ENCODE measurements around the gene NRDE2.

Gene NRDE2
- 13.2 to 30.0 (median 20.8) reads per million in 17 experiments for total RNA-seq

DNA sequence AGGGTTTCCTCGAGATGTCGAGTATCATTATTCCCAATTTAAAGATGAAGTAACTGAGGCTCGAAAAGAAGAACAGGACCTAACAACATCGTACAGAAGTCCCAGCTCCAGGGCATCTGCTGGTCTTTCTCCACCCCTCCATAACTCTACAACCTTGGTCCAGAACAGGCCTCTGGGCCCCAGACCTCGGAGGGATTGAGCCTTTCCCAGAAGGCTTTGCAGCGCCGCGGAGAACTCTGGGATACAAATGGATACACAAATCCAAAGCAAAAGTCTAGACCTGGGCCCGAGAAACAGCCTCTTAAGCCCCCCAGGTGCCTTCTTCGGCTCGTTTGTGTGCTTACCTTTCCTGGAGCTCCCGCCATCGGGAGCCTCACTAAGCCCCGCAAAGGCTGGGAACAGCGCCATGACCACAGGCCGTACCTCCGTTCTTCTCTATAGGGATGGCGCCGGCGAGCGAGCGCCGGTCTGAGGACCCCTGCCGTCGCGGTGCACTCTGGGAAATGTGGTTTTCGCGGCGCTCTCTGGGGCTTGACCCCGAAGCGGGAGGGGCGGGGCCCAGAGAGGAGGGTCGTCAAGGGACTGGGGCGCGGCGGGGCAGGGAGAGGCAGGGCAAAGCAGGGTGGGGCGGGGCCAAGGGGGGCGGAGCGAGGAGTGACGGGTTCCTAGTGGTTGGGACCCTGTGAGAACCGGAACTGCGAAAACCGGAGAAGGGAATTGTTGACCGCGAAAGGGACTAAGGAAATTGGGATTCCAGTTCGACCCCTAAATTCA lies at the start of gene NRDE2:
TSS of gene NRDE2 (minus strand) at position 445 of the 774 bp plus-strand sequence. CDS start at position 408, 37 bp downstream.
- DNase-seq, result peak; percentile 98 to 99 (median 98)

DNA sequence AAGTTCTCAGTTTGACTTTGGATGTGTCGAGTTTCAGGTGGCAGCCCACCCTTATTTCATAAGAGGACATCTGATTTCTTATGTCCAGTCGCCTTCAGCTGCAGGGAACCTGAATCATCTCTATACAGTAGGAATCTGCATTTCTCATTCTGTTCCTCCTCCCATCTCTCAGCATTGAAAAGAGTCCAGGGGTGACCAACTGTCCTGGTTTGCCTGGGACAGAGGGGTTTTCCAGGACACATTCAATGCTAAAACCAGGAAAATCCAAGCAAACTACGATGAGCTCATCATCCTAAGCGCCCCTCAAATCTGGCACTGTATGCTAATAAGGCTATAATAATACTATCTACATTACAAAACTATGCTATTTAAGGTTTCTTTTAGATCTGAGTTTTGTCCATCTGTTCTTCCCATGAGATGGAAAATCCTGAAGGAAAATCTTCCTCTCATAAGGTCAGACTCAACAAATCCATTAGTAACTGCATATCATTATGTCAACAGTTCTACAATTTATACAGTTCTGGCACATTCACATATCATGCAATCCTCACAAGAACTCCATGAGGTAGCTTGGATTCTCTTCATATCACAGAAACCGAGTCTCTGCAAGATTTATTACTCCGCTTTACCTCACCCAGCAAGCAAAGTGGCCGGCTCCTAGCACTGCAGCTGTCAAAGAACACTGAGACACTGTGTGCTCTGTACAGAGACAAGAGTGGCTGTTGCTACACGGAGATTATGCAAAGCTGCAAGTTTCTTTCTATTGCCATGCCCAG lies 49.5 kb upstream of the NRDE2 start:
- DNase-seq, result peak in 1 of 4 experiments; percentile 2

DNA sequence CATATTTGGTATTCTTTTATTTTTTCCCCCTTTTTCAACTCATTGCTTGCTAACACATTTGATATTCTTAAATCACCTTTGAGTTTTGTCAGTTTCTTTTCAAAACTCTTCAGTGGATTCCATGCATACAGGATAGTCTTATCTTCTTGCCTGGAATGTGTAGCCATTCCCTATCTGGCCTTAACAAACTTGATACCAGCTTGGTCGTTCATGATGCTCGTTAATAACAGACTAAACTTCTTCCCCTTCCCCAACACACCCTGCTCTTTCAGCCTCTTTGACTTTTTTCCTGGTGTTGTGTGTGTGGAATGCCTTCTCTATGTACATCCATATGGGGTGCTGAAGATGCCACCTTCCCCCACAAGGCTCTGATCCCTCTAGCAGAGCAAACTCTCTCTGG lies 47.4 kb upstream of the NRDE2 start:
- no peak for DNase-seq

DNA sequence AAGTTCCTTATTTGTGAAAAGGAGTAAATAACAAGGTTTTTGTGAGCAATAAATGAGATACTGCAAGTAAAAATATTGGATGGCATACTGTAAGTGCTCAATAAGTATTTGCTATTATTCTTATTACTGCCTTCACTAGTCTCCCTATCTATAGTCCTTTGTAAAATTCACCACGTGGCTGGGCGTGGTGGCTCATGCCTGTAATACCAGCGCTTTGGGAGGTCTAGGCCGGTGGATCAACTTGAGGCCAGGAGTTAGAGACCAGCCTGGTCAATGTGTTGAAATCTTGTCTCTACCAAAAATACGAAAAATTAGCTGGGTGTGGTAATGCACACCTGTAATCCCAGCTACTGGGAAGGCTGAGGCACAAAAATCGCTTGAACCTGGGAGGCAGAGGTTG lies 46.5 kb upstream of the NRDE2 start:
- DNase-seq, result no peak

DNA sequence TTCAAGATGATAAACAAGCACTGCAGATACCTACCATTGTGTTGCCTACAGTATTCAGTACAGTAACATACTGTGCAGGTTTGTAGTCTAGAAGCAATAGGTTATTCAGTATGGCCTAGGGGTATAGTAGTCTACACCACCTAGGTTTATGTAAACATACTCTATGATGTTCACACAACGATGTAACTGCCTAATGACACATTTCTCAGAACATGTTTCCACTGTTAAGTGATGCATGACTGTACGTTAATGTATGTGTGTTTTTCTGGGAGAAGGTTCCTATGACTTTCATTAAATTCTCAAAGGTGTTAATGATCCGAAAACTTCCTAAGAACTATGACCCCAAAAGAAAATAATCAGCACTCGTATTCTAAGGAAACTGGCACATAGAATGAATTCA lies 44.2 kb upstream of the NRDE2 start:
- DNase-seq, result no peak

- DNase-seq, result no peak
Measured at GRCh38 chr14:90374813-90375212, 43.1 kb upstream of the NRDE2 start.

DNA sequence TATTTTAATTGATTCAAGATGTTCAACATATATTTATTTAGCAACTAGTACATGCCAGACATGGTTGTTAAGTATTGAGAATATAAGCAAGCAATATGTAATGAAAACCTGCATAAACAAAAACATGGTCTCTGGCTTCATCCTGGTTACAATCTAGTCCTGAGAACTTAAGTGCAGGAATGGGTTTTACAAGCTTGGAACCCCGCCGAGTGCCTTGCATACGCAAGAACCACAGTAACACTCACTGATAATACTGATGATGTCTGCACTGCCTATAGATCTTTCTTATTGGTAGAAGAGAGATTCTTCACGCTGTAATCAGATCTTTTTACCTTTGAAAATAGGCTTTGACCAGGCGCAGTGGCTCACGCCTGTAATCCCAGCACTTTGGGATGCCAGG lies 42.1 kb upstream of the NRDE2 start:
- DNase-seq, result no peak

- no peak for DNase-seq
Measured at GRCh38 chr14:90368946-90369721, 37.4 kb upstream of the NRDE2 start.

DNA sequence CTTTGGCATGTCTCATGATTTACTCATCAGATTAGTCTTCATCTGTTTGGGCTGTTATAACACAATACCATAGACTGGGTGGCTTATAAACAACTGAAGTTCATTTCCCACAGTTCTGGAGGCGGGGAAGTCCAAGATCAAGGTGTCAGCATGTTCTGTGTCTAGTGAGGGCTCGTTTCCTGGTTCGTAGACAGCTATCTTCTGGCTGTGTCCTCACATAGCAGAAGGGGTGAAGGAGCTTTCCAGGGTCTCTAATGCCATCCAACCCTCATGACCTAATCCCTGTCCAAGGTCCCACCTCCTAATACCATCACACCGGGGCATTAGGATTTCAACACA lies 30.8 kb upstream of the NRDE2 start:
- no peak for DNase-seq

GRCh38 chr14:90361865-90362557 lies 30.3 kb upstream of the NRDE2 start:
- DNase-seq, result no peak

GRCh38 chr14:90358359-90358758 lies 26.6 kb upstream of the NRDE2 start:
- no peak for DNase-seq

DNA sequence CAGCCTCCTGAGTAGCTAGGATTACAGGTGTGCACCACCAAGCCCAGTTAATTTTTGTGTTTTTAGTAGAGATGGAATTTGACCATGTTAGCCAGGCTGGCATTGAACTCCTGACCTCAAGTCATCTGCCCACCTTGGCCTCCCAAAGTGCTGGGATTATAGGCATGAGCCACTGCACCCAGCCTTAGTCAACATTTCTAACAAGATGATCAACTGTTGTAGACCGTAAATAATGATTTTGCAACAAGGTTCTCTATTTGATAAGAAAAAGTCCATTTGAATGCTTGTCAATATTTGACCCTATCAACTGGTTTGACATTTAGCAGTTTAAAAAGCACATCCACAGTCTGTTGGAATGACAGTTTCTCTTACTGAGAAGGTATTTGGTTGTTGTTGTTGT lies 25.2 kb upstream of the NRDE2 start:
- DNase-seq, result no peak

DNA sequence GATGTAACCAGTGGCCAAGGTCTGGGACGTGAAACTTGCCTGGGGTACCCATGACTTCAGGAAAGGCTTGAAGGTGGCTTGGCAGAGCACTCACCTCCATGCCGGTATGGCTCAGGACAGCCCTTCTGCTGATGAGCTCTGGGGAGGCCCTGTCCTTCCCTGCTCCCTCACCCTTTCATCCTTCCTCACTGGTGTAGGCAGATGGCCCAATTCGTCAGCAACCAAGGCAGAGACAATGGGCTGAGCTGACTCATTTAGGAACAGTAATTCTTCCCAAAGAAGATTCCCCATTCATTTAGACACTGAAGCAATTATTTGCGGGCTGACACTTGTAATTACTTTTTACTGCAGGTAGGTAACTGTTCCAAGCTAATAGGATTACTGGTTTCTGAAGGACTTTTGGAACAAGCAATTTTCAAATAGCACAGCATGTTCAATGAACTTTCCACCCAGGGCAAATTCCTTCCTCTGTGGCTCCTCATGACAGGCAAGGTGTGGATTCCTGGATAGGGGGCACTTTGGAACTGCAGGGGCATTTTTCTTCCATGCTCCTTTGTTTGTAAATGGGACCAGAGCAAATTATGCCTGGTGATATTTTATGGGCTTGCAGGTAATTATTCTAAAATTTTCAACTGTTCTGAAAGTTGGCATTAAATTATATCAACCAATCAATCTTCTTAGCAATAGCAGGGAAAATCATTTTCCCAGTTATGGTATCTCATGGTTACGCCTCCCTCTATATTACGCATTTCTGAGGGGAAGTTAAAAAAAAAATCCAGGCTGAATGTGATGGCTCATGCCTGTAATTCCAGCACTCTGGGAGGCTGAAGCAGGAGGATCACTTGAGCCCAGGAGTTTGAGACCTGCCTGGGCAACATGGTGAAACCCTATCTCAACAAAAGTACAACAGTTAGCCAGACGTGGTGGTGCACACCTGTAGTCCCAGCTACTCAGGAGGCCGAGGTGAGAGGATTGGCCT lies 24.1 kb upstream of the NRDE2 start:
- peak in 1 of 4 experiments; percentile 4 for DNase-seq

DNA sequence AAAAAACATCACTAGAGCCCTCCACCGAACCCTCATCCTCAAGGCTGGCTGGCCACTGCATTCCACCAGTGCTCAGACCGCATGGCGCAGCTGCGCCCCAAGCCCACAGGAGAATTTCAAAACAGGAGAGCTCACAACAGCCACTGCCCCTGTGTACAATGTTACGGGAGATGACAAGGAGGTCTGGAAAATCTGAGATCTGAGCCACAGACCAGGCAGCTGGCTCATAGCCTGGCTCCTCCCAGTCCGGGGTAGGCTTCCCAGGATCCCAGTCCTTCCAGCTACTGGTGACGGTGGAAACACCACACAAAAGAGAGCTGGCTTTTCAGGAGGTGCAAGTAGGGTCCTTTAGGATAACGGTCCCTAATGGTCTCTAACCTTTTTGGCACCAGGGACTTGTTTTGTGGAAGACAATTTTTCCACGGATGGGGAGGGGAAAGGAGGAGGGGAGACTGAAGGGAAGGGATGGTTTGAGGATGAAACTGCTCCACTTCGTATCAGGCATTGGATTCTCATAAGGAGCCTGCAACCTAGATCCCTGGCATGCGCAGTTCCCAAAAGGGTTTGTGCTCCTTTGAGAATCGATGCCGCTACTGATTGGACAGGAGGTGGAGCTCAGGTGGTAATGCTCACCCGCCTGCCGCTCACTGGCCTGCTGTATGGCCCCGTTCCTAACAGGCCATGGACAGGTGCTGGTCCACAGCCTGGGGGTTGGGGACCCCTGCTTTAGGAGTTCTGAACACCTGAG lies 23.0 kb upstream of the NRDE2 start:
- DNase-seq, result no peak

- DNase-seq, result peak in 3 of 4 experiments; percentile 7 to 38 (median 34)
Measured at GRCh38 chr14:90349739-90350138, 18.0 kb upstream of the NRDE2 start.

DNA sequence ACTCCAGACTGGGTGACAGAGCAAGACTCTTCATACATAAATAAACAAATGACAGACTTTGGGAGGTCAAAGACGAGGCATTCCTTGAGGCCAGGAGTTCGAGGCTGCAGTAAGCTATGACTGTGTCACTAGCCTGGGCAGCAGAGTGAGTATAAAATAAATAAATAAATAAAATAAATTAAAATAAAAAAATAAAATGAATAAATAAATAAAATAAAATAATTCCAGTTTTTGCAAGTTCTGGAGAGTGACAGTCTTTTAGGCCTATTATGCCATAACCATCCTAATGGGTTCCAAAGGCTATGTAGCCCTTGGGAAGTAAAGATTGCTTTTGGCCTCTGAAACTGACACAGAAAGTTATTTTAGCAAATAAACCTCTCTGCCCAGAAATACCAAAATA lies 16.5 kb upstream of the NRDE2 start:
- no peak for DNase-seq

DNA sequence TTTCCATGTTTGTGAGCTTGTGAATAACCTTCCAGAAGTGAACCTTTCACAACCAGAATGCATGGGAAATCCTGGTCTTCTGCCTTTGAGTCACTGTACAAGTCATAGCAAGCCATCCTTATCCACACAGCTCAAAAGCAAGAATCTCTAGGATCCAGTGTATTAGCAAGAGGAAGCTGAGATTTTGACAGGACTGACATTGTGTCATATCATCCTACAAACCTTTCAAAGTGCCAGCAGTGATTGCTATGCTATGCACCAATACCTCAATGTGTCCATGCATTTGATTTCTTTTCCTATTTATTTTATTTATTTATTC lies 13.5 kb upstream of the NRDE2 start:
- peak; percentile 41 to 76 (median 59) for DNase-seq

- DNase-seq, result no peak
Measured at GRCh38 chr14:90344331-90345238, 12.8 kb upstream of the NRDE2 start.

DNA sequence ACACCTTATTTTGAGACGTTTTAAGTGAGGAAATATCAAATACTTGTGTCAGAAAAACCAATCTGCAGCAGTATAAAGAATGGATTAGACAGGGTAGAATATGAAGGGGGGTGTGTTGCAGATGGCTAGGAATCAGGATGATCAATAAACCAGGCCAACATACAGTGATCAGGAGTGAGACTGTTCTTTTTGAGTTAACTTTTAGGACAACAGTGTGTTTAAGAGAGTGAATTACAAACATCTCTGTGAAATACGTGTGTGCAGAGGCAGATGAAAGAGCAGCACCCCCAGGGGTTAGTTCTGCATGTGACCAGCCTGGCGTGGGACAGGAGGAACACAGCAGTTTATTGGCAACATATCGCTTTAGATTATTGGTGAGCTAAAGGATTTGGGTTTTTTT lies 10.6 kb upstream of the NRDE2 start:
- DNase-seq, result no peak

DNA sequence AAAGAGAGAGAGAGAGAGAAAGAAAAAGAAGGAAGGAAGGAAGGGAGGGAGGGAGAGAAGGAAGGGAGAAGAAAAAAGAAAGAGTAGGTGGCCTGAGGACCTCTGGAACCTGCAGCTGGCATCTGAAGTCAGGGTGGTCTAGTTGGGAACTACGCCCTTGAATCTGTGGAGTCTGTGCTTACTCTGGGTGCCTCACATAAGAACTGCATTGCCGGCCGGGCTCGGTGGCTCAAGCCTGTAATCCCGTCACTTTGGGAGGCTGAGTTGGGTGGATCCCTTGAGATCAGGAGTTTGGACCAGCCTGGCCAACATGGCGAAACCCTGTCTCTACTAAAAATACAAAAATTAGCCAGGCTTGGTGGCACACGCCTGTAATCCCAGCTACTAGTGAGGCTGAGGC lies 10.0 kb upstream of the NRDE2 start:
- DNase-seq, result no peak

Measured in suppressor macrophage (primary cell).